Ishikawa (cell line): ENCODE measurements around the gene ANTXR1.

Experiments
- CEBPB ChIP-seq: IDR thresholded peaks from 2 replicates; pipeline ENCODE4 v1.6.1; 2012
- CREB1 ChIP-seq: IDR thresholded peaks from 2 replicates; pipeline ENCODE4 v1.6.1; 2012; ENCODE audit warnings: low read depth
- EGR1 ChIP-seq: IDR thresholded peaks from 2 replicates; pipeline ENCODE4 v1.6.1; 2012
- EP300 ChIP-seq: IDR thresholded peaks from 2 replicates; pipeline ENCODE4 v1.6.1; 2012; ENCODE audit warnings: borderline replicate concordance
- FOXM1 ChIP-seq: IDR thresholded peaks from 2 replicates; pipeline ENCODE4 v1.6.1; 2012; ENCODE audit warnings: low read depth, borderline replicate concordance
- NFIC ChIP-seq: IDR thresholded peaks from 2 replicates; pipeline ENCODE4 v1.6.1; 2012
- RAD21 ChIP-seq: IDR thresholded peaks from 2 replicates; pipeline ENCODE4 v1.6.1; 2012; ENCODE audit warnings: low read depth
- TAF1 ChIP-seq: IDR thresholded peaks from 2 replicates; pipeline ENCODE4 v1.6.1; 2012; ENCODE audit warnings: low read depth, mild to moderate bottlenecking
- TCF12 ChIP-seq: IDR thresholded peaks from 2 replicates; pipeline ENCODE4 v1.6.1; 2012; ENCODE audit warnings: low read depth
- TEAD4 ChIP-seq: IDR thresholded peaks from 2 replicates; pipeline ENCODE4 v1.6.1; 2012
- YY1 ChIP-seq: IDR thresholded peaks from 2 replicates; pipeline ENCODE4 v1.6.1; 2012; ENCODE audit warnings: low read depth
- ZBTB7A ChIP-seq: IDR thresholded peaks from 2 replicates; pipeline ENCODE4 v1.6.1; 2012; ENCODE audit warnings: low read depth
- TF ChIP-seq, protein P1 (sequence below): IDR thresholded peaks from 2 replicates; pipeline ENCODE4 v1.6.1; 2012
- TF ChIP-seq, protein P2 (sequence below): IDR thresholded peaks from 2 replicates; pipeline ENCODE4 v1.6.1; 2012; ENCODE audit warnings: low read depth, mild to moderate bottlenecking
- TF ChIP-seq, protein P3 (sequence below): IDR thresholded peaks from 2 replicates; pipeline ENCODE4 v1.6.1; 2012

ANTXR1 gene

DNA sequence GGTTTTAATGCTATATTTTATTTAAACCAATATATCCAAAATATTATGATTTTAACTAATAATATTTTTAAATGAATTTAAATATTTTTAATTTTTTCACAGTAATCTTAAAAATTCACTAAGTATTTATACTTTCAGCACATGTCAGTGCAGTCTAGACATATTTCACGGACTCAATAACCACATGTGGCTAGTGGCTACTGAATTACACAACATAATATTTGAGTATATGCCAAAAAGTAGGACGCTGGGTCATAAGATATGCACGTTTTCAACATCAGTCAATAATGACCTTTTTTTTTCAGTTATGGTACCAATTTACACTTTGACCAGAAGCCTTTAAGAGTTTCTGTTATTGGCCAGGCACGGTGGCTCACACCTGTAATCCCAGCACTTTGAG lies 256.4 kb downstream of the ANTXR1 start:
- no peak for TF ChIP-seq NFIC
- no peak for TF ChIP-seq EGR1
- TF ChIP-seq TAF1, result no peak
- TF ChIP-seq TEAD4, result no peak
- no peak for TF ChIP-seq TCF12

DNA sequence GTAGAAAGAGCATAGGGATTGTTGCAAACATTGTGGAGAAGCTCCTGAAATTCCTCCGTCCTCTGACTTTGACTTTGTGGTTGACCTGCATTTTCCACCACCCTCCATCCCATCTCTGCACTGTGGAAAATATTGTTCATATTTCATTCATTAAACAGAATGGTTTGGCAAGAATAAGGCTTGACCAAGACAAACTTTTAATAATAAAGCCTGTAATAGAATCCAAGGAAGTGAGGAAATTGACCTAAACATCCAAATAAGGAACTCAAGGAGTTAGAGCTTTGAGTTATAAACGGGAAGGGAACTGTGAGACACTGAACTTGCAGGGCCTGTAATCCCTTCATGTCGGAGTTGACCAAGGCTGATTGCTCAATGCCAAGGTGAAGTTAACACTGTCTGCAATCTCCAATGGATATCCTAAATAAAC lies 258.9 kb downstream of the ANTXR1 start:
- TF ChIP-seq CEBPB, result no peak
- TF ChIP-seq TEAD4, result no peak
- no peak for TF ChIP-seq EP300
- TF ChIP-seq, protein P1, sequence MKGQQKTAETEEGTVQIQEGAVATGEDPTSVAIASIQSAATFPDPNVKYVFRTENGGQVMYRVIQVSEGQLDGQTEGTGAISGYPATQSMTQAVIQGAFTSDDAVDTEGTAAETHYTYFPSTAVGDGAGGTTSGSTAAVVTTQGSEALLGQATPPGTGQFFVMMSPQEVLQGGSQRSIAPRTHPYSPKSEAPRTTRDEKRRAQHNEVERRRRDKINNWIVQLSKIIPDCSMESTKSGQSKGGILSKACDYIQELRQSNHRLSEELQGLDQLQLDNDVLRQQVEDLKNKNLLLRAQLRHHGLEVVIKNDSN, result no peak
- TF ChIP-seq, protein P2, sequence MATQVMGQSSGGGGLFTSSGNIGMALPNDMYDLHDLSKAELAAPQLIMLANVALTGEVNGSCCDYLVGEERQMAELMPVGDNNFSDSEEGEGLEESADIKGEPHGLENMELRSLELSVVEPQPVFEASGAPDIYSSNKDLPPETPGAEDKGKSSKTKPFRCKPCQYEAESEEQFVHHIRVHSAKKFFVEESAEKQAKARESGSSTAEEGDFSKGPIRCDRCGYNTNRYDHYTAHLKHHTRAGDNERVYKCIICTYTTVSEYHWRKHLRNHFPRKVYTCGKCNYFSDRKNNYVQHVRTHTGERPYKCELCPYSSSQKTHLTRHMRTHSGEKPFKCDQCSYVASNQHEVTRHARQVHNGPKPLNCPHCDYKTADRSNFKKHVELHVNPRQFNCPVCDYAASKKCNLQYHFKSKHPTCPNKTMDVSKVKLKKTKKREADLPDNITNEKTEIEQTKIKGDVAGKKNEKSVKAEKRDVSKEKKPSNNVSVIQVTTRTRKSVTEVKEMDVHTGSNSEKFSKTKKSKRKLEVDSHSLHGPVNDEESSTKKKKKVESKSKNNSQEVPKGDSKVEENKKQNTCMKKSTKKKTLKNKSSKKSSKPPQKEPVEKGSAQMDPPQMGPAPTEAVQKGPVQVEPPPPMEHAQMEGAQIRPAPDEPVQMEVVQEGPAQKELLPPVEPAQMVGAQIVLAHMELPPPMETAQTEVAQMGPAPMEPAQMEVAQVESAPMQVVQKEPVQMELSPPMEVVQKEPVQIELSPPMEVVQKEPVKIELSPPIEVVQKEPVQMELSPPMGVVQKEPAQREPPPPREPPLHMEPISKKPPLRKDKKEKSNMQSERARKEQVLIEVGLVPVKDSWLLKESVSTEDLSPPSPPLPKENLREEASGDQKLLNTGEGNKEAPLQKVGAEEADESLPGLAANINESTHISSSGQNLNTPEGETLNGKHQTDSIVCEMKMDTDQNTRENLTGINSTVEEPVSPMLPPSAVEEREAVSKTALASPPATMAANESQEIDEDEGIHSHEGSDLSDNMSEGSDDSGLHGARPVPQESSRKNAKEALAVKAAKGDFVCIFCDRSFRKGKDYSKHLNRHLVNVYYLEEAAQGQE, result no peak
- TF ChIP-seq CREB1, result no peak
- no peak for TF ChIP-seq YY1
- no peak for TF ChIP-seq RAD21
- no peak for TF ChIP-seq NFIC
- no peak for TF ChIP-seq TAF1
- TF ChIP-seq, protein P3, sequence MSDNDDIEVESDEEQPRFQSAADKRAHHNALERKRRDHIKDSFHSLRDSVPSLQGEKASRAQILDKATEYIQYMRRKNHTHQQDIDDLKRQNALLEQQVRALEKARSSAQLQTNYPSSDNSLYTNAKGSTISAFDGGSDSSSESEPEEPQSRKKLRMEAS, result no peak
- TF ChIP-seq EGR1, result no peak
- no peak for TF ChIP-seq TCF12
- no peak for TF ChIP-seq ZBTB7A
- no peak for TF ChIP-seq FOXM1

GRCh38 chr2:69272803-69273471 lies 260.0 kb downstream of the ANTXR1 start:
- TF ChIP-seq EP300, result no peak
- TF ChIP-seq, protein P3, result no peak
- TF ChIP-seq TAF1, result no peak
- no peak; the same call in 1 of the 2 replicates for TF ChIP-seq RAD21
- TF ChIP-seq EGR1, result no peak
- TF ChIP-seq, protein P1, result no peak
- TF ChIP-seq FOXM1, result no peak
- no peak for TF ChIP-seq CEBPB
- no peak for TF ChIP-seq TEAD4
- TF ChIP-seq, protein P2, result no peak
- TF ChIP-seq NFIC, result no peak
- TF ChIP-seq CREB1, result no peak
- TF ChIP-seq ZBTB7A, result no peak
- TF ChIP-seq TCF12, result no peak
- no peak for TF ChIP-seq YY1

DNA sequence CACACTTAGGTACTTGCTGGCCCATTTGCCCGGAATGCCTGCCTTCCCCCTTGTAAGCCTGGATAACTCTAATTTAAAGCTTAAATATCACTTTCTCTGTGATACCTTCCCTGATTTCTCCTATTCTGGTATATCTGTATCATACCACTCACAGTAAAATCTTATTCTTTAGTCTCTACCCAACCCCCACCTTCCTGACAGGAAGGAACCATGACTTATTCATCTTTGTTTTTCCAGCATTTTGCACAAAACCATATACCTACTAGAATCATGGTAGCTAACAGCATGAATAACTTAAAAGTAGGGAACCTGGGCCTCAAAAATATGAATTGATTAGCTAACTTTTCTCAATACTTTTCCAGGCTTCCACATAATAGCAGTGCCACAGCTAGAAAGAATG lies 262.5 kb downstream of the ANTXR1 start:
- TF ChIP-seq, protein P1, result no peak
- TF ChIP-seq ZBTB7A (no peak), RAD21 (no peak), YY1 (no peak), CREB1 (no peak), NFIC (no peak), TCF12 (no peak), FOXM1 (no peak), TAF1 (no peak), EGR1 (no peak)
- TF ChIP-seq, protein P3, result no peak
- TF ChIP-seq, protein P2, result no peak
